ENCODE measurements around the gene NHS.
A peak's percentile ranks its signal among the peaks of the same experiment; 100 is the strongest.

The NHS gene

GRCh38 chrX:17623750-17624149 lies 248.8 kb downstream of the NHS start:
- DNase-seq (ENCODE audit: low read depth) = no peak

- no peak for DNase-seq (ENCODE audit: low read depth)
These were observed 252.0 kb downstream of the NHS start for GRCh38 chrX:17627026-17627425.

- DNase-seq (ENCODE audit: low read depth) = no peak
These were observed 254.0 kb downstream of the NHS start for GRCh38 chrX:17628976-17629375.

- DNase-seq (ENCODE audit: low read depth) = no peak
These were observed 254.5 kb downstream of the NHS start for GRCh38 chrX:17629519-17629918.

GRCh38 chrX:17631647-17632046 lies 256.6 kb downstream of the NHS start:
- no peak for DNase-seq (ENCODE audit: low read depth)

- no peak for DNase-seq (ENCODE audit: low read depth)
These were observed 257.9 kb downstream of the NHS start for GRCh38 chrX:17632942-17633341.

GRCh38 chrX:17633546-17633945 lies 258.5 kb downstream of the NHS start:
- DNase-seq (ENCODE audit: low read depth) = no peak

- no peak for DNase-seq (ENCODE audit: low read depth)
These were observed 259.7 kb downstream of the NHS start for GRCh38 chrX:17634542-17635207.

GRCh38 chrX:17635231-17635630 lies 260.2 kb downstream of the NHS start:
- peak; percentile 9 for DNase-seq (ENCODE audit: low read depth)

GRCh38 chrX:17637235-17637634 lies 262.2 kb downstream of the NHS start:
- no peak for DNase-seq (ENCODE audit: low read depth)

- DNase-seq (ENCODE audit: low read depth) = no peak
These were observed 263.7 kb downstream of the NHS start for GRCh38 chrX:17638731-17639130.

GRCh38 chrX:17642891-17643290 lies 267.9 kb downstream of the NHS start:
- no peak for DNase-seq (ENCODE audit: low read depth)

GRCh38 chrX:17643528-17643927 lies 268.5 kb downstream of the NHS start:
- no peak for DNase-seq (ENCODE audit: low read depth)

- no peak for DNase-seq (ENCODE audit: low read depth)
These were observed 269.0 kb downstream of the NHS start for GRCh38 chrX:17644001-17644400.

GRCh38 chrX:17654116-17654515 lies 279.1 kb downstream of the NHS start:
- no peak for DNase-seq (ENCODE audit: low read depth)

- DNase-seq (ENCODE audit: low read depth) = no peak
These were observed 280.4 kb downstream of the NHS start for GRCh38 chrX:17655211-17656034.

- DNase-seq (ENCODE audit: low read depth) = no peak
These were observed 281.0 kb downstream of the NHS start for GRCh38 chrX:17656035-17656418.

- no peak for DNase-seq (ENCODE audit: low read depth)
These were observed 281.6 kb downstream of the NHS start for GRCh38 chrX:17656556-17656955.

- no peak for DNase-seq (ENCODE audit: low read depth)
These were observed 287.4 kb downstream of the NHS start for GRCh38 chrX:17662391-17662790.

GRCh38 chrX:17668929-17669328 lies 293.9 kb downstream of the NHS start:
- DNase-seq (ENCODE audit: low read depth) = no peak

GRCh38 chrX:17669458-17669857 lies 294.5 kb downstream of the NHS start:
- no peak for DNase-seq (ENCODE audit: low read depth)

GRCh38 chrX:17669891-17670290 lies 294.9 kb downstream of the NHS start:
- DNase-seq (ENCODE audit: low read depth) = no peak

GRCh38 chrX:17670874-17671273 lies 295.9 kb downstream of the NHS start:
- no peak for DNase-seq (ENCODE audit: low read depth)

GRCh38 chrX:17674601-17675000 lies 299.6 kb downstream of the NHS start:
- DNase-seq (ENCODE audit: low read depth) = no peak
